ENCODE results near the gene NPVF.

DNA sequence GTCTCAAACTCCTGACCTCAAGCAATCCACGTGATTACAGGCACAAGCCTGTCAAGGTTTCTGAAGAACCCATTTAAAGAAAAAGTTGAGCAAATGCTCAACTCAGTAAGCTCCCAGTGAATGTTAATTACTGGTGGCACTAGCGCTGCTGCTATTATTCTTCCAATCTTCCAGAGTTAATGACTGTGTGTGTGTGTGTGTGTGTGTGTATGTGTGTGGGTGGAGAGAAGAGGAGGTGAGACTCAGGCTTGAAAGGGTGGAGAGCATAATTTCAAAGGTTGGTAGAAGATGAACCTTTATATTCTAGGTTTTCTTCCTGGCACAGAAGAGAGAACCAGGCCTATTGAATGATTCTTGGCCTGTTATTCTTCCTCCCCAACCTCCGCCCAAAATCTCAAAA, 11.6 kb upstream of the NPVF start:
- TF ChIP-seq CTCF (IDR thresholded peaks at IDR 0.05), result no peak
- TF ChIP-seq POLR2A (IDR thresholded peaks at IDR 0.05), result no peak
